Sigmoid colon (tissue), 4 donors: Measurements from ENCODE around the gene ORC4.

ENCODE experiments used
- POLR2A ChIP-seq, 2 donors: fragments of 450-650 bp; IDR thresholded peaks; one replicate each; pipeline ENCODE4 v1.6.1; 2016; ENCODE audit warnings: antibody characterized with exemption in 2 of 2, mild to moderate bottlenecking in 2 of 2, moderate library complexity in 2 of 2
- POLR2AphosphoS5 ChIP-seq, 4 donors: sonication (generic); formaldehyde crosslinking; IDR thresholded peaks; one replicate each; pipeline ENCODE4 v1.6.1; 2017; ENCODE audit warnings: antibody characterized with exemption in 4 of 4
- TF ChIP-seq, protein P1 (sequence below), 4 experiments: fragments of 450-650 bp in 3 of 4; fragments of 200-600 bp in 1 of 4; IDR thresholded peaks; one replicate each; pipeline ENCODE4 v1.5.1; 2016 to 2019; ENCODE audit warnings: antibody characterized with exemption in 4 of 4, mild to moderate bottlenecking in 3 of 4, moderate library complexity in 2 of 4

DNA sequence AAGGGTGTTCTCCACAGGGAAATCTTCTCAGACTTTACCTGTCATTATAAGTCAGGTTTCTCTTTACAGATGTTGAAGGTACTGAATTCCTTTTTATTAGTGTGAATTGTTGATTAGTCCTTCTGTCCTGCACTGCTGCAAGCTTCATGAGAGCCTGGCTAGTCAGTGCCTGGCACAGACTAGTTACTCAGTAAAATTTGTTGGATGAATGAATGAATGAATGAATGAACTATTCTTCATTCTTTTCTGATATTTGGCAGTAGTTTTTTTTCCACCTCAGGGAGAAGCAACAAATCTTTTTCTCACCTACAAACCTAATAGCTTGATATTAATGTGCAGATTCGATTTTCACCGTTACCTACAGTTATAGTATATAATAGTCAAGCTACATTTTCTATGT is 111.4 kb downstream of the ORC4 start:
- TF ChIP-seq, protein P1, sequence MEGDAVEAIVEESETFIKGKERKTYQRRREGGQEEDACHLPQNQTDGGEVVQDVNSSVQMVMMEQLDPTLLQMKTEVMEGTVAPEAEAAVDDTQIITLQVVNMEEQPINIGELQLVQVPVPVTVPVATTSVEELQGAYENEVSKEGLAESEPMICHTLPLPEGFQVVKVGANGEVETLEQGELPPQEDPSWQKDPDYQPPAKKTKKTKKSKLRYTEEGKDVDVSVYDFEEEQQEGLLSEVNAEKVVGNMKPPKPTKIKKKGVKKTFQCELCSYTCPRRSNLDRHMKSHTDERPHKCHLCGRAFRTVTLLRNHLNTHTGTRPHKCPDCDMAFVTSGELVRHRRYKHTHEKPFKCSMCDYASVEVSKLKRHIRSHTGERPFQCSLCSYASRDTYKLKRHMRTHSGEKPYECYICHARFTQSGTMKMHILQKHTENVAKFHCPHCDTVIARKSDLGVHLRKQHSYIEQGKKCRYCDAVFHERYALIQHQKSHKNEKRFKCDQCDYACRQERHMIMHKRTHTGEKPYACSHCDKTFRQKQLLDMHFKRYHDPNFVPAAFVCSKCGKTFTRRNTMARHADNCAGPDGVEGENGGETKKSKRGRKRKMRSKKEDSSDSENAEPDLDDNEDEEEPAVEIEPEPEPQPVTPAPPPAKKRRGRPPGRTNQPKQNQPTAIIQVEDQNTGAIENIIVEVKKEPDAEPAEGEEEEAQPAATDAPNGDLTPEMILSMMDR (IDR thresholded peaks at IDR 0.05), result no peak
- no peak for TF ChIP-seq POLR2AphosphoS5 (IDR thresholded peaks at IDR 0.05)
- no peak for TF ChIP-seq POLR2A (IDR thresholded peaks at IDR 0.05)
